ENCODE data around the gene VGLL1.
A peak's percentile ranks its signal among the peaks of the same experiment; 100 is the strongest.

VGLL1 gene

DNA sequence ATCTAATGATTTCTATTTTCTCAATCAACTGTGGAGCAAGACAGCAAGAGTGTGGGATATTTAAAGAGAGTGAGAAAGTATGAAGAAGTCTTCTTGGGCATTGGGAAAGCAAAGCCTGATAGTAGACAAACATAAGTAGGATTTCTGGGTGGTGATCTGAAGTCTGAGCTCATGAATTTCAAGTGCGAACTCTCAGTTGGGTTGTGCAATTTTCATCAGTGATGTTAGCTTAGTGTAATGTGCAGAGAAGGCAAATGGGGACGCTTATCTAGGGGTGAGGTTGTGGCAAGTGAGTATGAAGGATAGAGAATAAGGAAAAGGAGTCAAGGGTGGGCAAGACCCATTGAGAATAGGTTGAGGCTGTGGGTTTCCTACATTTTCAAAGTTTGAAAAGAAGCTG lies 23.7 kb downstream of the VGLL1 start:
- DNase-seq = no peak

DNA sequence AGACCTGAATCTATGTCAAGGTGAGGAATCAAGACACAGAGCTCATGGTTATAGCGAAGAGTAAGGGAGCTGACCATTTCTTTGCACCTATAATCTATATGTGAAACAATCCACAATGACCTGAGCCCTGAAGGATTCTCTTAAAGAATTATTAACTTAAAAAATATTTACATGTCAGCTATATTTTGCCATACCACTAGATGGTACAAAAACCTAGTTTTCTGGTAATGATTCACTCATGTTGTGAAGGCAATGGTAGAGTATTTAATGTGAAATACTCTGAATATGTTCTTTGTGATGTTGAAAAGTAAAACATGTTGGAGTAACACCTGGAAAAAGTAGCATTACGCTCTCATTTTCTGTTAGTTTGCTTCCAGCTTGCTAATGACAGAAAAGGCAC lies 40.0 kb downstream of the VGLL1 start:
- DNase-seq = no peak

DNA sequence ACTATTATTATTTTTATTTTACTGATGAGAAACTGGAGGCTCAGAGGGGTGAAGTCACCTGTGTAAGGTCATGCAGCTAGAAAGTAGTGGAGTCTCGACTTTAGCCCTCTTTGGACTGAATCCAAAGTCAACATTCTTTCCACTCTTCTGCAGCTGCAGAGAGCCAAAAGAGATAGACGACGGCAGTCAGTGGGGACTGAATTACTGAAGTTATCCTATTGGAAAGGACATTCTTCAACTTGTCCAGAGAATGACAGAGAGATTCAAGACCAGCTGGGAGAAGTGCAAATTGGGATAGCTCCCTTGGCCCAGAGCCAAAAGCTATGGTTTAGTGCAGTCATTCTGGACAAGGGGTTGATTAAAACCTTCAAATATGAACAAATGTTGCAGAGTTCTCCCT lies 42.5 kb downstream of the VGLL1 start:
- DNase-seq = no peak

DNA sequence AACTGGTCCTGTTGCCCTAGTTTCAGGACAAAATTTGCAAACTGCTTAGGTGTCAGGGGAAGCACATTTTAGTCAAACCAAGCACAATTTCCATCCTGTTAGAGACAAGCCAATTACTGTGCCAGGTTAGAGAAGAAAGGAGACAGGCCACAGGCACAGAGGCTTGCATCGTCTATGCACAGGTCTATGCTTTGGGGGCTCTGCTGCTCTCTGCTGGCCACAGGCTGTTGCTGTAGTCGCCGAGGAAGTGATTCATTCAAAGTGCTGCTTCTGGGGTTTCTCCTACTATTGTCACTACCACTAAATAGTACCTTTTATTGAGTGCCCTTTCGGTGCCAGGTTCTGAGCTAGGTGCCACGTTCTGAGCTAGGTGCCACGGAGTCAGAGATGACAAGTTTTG lies 45.5 kb downstream of the VGLL1 start:
- peak; percentile 4 to 45 for DNase-seq

DNA sequence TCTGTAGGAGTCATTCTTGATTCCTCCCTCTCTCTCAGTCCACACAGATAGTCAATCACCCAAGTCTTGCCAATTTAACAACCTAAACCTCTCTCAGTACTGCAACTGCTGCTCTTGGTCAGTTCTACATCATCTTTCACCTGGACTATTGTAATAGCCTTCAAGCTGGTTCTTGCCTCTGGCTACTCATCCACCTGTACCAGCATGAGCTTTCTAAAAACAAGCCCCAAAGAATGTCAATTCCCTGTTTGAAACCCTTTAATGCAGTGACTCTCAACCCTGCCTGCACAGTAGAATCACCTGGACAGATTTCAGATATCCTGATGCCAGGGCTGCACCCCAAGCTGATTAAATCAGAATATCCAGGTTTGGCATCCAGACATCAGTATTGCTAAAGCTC lies 48.3 kb downstream of the VGLL1 start:
- DNase-seq = no peak

DNA sequence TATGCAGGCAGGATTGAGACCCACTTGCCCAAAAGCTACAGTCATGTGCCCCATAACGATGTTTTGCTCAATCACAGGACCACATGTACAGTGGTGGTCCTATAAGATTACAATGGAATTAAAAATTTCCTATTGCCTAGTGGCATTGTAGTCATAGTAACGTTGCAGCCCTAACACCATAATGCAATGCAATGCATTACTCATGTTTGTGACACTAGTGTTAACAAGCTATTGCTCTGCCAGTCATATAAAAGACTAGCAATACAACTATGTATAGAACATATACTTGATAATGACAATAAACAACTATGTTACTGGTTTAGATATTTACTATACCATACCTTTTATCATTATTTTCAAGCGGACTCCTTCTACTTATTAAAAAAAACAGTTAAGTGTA lies 50.6 kb downstream of the VGLL1 start:
- no peak for DNase-seq

DNA sequence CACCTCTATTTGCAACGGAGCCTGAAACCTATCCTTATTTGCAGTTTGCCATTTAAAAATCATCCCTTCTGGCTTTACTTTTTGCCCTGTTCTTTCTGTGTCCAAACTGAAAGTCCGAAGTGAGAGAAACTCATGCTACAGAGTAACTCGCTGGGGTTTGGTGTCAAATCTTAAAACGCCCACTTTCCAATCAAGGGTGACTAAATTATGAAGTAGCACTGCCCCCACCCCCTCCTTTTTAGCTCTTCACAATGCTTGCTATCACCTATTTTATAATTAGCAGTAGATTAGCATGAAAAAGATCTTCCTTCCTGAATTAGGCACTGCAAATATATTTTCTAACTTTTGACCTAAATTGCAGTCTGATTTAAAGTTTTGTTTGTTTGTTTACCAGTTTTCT lies 52.5 kb downstream of the VGLL1 start:
- DNase-seq = no peak

DNA sequence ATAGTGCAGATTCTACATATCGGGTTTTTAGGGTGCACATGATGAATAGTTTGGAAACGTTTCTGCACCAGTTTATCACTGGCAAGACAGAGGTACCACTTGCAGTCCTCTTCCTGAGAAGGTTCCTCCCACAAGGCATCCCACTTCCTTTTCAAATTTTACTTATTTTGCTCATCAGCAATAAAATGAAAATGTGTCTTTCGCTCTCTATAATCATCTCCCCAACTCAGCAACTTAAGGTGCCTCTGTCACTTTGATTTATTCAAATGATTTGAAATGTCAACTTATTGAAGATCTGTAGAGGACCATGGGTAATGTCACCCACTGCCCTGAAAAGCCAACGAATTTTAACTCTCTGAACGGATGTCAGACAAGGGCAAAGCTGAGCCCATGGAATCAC lies 53.2 kb downstream of the VGLL1 start:
- DNase-seq = no peak

DNA sequence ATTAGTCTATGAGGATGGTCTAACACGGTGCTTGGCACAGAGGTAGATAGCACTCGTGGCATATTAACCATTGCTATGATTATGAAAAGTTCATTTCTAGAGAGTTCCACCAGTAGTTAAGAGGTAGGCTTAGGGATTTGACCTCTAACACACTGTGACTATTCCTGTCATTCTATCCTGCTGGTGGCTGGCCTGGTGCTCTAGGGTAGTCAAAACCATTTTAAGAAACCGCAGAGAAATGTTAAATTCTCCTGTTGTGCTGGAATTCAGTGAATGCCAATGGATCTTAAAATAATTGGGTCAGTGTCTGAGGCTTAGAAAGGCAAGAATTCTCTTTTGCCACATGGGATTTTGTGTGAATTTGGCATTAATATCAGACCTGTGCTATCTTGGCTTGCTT lies 53.9 kb downstream of the VGLL1 start:
- DNase-seq = no peak

DNA sequence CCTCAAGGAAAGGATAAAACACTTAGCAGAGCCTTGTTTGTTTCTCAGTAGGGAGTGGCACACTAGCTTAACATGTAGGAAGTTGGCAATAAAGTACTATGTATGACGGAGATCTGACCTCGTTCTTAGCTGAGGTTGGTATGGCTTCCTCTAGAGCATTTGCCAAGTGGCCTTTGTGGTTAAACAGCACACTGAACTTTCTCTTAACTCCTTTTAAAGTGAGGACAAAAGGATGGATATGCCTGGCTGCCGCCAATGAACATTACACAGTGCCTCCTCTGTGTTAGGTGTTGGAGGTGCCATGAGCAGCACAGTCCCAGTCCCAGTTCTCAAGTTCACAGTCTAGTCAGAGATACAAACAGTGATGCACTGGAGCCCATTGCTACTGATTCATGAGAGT lies 54.4 kb downstream of the VGLL1 start:
- DNase-seq = no peak

DNA sequence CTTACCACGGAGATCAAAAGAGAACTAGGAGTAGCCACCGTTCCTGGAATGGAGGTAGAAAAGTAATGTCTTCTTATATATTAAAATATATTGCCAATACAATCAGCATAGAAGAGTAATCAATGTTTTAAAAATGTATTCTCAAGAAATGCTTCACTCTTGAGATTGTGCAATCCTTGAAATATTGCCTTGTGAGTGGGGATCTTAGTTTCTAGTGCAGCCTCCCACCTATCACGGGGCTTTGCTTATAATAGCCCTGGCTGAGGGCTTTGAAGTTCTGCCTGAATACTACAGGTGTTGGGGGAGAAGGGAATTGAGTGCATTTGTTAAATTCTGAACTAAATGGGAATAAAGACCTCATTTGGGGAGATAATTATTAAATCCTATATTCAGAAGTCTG lies 55.5 kb downstream of the VGLL1 start:
- no peak for DNase-seq

DNA sequence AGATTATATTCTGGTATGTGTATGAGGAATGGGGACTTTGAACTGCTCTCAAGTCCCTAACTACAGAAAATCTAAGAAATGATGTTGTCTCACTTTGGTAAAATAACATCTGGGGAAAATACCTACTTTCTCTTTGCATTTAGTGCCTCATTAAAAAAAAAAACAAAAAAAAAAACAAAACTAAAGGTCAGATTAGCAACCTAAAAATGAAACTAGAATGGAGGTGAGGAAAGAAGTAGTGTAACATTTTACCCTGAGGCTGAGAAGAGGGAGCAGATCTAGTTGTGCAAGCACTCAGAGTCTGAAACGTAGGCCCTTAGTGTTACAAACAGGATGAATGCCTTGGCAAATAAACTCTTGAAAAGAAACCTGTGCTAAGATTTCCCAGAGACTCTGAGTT lies 56.0 kb downstream of the VGLL1 start:
- no peak for DNase-seq

DNA sequence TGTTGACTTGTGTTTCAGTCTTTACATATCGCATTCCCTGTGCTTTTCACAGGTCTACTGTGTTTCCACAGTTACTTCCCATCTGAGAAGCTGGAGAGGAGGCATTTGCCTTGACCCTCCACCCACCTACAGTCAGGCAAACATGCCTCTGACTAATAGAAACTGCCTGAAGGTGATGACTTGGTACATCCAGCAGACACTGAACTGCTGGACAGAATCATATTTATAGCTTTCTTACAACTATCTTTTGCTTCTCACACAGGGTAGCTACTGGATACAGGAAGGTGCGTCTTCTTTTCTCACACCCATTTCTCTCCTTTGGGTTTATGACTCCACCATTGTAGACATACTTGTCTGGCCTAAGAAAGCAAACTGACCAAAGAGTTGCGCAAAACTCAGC lies 58.0 kb downstream of the VGLL1 start:
- no peak for DNase-seq

DNA sequence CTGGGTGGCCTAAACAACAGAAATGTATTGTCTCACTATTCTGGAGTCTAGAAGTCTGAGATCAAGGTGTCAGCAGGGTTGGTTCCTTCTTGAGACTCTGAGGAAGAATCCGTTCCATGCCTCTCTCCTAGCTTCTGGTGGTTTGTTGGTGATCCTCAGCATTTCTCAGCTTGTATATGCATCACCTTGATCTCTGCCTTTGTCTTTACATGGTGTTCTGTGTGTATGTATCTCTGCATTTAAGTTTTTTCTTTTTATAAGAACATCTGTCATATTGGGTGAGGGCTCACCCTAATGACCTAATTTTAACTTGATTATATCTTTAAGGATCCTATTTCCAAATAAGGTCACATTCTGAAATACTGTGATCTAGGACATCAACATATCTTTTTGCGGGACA lies 65.3 kb downstream of the VGLL1 start:
- DNase-seq = no peak

DNA sequence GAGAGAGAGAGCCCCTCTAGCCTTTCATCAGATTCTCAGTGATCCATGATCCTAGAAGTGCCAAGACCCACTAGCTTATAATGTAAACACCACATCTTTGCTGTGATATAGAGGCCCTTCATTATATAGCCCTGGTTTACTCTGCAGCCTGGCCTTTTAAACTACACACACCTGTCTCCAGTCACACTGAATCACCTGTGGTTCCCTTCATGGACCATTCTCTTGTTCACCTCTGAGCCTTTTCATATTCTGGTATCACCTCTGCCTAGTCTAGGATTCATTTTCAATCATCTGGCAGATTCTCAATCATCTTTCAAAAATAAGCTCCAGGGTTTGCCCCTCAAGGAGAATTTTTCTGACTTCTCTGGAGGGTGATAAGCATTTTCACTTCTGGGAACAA lies 65.9 kb downstream of the VGLL1 start:
- DNase-seq = no peak

DNA sequence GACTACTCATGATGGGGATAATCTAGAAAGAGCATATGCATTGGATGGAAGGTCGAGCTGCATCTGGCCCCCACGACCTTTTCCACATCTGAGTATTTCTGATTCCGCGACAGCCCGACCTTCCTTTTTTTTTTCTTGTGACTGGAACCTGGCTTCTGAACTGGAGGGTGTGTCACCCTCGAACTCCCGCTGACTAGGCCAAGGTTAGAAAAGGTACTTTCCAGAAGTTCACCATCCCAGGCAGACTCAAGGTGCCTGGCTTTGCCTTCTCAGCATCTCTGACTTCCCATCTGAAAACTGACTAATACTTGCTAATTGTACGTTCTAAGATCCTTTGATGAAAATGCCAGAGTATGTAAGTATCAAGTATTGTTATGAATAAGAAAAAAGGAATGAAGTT lies 66.6 kb downstream of the VGLL1 start:
- DNase-seq = no peak

DNA sequence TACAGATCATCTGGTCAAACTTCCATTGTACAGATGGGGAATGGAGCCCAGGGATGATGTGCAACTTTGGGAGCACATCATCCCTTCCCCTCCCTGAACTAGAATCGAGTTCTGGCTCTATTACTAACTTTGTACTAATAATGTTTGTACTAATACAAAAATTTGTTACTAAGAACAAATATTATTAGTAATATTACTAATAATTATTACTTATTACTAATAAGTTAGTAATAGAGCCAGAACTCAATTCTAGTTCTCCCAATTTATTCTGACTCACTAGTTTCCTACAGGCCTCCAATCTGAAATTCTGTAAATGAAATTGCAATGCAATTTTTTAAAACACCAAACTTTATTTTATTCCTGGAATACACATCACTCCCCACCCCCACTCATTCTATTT lies 68.0 kb downstream of the VGLL1 start:
- no peak for DNase-seq
